SK-N-SH treated with all-trans-retinoic acid at 6 μM for 48 hours (cell line): ENCODE results near the gene TEX36.

ENCODE experiments used
- ATAC-seq: fragments of 200-7000 bp; cut with Tn5 transposase; 3 replicates; pipeline ENCODE4 v1.9.1; 2020; ENCODE audit warnings: mild to moderate bottlenecking, moderate library complexity
- ARNTL ChIP-seq: fragments of 450-650 bp; formaldehyde crosslinking; IDR thresholded peaks from 2 replicates; pipeline ENCODE4 v1.5.0; 2020; ENCODE audit warnings: low read depth, mild to moderate bottlenecking, moderate library complexity, borderline replicate concordance
- BACH2 ChIP-seq: fragments of 250-450 bp; sonication (Bioruptor Pico); IDR thresholded peaks from 2 replicates; pipeline ENCODE4 v1.9.0; 2021; ENCODE audit warnings: mild to moderate bottlenecking, borderline replicate concordance
- CSDC2 ChIP-seq: fragments of 250-450 bp; sonication (Bioruptor Pico); IDR thresholded peaks from 2 replicates; pipeline ENCODE4 v1.5.0; 2020; ENCODE audit warnings: mild to moderate bottlenecking, moderate library complexity
- GLIS3 ChIP-seq: fragments of 250-450 bp; sonication (Bioruptor Pico); IDR thresholded peaks from 2 replicates; pipeline ENCODE4 v1.5.0; 2020; ENCODE audit warnings: mild to moderate bottlenecking, moderate library complexity
- ISL1 ChIP-seq: fragments of 250-450 bp; sonication (Bioruptor Pico); IDR thresholded peaks from 2 replicates; pipeline ENCODE4 v2.1.2; 2022; ENCODE audit warnings: mild to moderate bottlenecking, moderate library complexity
- OSR1 ChIP-seq: fragments of 250-450 bp; sonication (Bioruptor Pico); IDR thresholded peaks from 2 replicates; pipeline ENCODE4 v1.8.0; 2022; ENCODE audit warnings: moderate library complexity, mild to moderate bottlenecking, inconsistent platforms
- PATZ1 ChIP-seq: fragments of 250-450 bp; sonication (Bioruptor Pico); IDR thresholded peaks from 2 replicates; pipeline ENCODE4 v1.8.0; 2020; ENCODE audit warnings: mild to moderate bottlenecking, moderate library complexity, borderline replicate concordance
- PPARA ChIP-seq: fragments of 250-450 bp; sonication (Bioruptor Pico); IDR thresholded peaks from 2 replicates; pipeline ENCODE4 v1.5.0; 2020; ENCODE audit warnings: mild to moderate bottlenecking, borderline replicate concordance
- RARB ChIP-seq: fragments of 250-450 bp; sonication (Bioruptor Pico); IDR thresholded peaks from 2 replicates; pipeline ENCODE4 v1.8.0; 2021; ENCODE audit warnings: mild to moderate bottlenecking, moderate library complexity
- SNAI2 ChIP-seq: fragments of 250-450 bp; sonication (Bioruptor Pico); IDR thresholded peaks from 2 replicates; pipeline ENCODE4 v1.5.0; 2020; ENCODE audit warnings: mild to moderate bottlenecking, moderate library complexity
- TCF4 ChIP-seq: fragments of 250-450 bp; sonication (Bioruptor Pico); IDR thresholded peaks from 2 replicates; pipeline ENCODE4 v1.8.0; 2021; ENCODE audit warnings: mild to moderate bottlenecking, moderate library complexity, borderline replicate concordance
- TOX ChIP-seq: fragments of 250-450 bp; sonication (Bioruptor Pico); IDR thresholded peaks from 2 replicates; pipeline ENCODE4 v1.8.0; 2021; ENCODE audit warnings: mild to moderate bottlenecking, moderate library complexity, borderline replicate concordance
- ZC3H10 ChIP-seq: fragments of 250-450 bp; sonication (Bioruptor Pico); IDR thresholded peaks from 2 replicates; pipeline ENCODE4 v1.5.1; 2021; ENCODE audit warnings: mild to moderate bottlenecking, moderate library complexity
- ZFP30 ChIP-seq: fragments of 450-650 bp; formaldehyde crosslinking; IDR thresholded peaks from 2 replicates; pipeline ENCODE4 v1.5.0; 2022; ENCODE audit warnings: mild to moderate bottlenecking, moderate library complexity
- ZNF565 ChIP-seq: fragments of 450-650 bp; formaldehyde crosslinking; conservative IDR thresholded peaks from 2 replicates; pipeline ENCODE4 v1.5.0; 2020; ENCODE audit warnings: low read depth, mild to moderate bottlenecking, moderate library complexity
- ZNF70 ChIP-seq: fragments of 450-650 bp; formaldehyde crosslinking; IDR thresholded peaks from 2 replicates; pipeline ENCODE4 v1.5.0; 2020; ENCODE audit warnings: mild to moderate bottlenecking, moderate library complexity
- ZNF8 ChIP-seq: fragments of 450-650 bp; formaldehyde crosslinking; IDR thresholded peaks from 2 replicates; pipeline ENCODE4 v1.5.0; 2020; ENCODE audit warnings: mild to moderate bottlenecking, moderate library complexity
- TF ChIP-seq, protein P1 (sequence below): fragments of 250-450 bp; sonication (Bioruptor Pico); IDR thresholded peaks from 2 replicates; pipeline ENCODE4 v1.5.0; 2020; ENCODE audit warnings: mild to moderate bottlenecking, moderate library complexity
- TF ChIP-seq, protein P2 (sequence below): fragments of 250-450 bp; sonication (Bioruptor Pico); IDR thresholded peaks from 2 replicates; pipeline ENCODE4 v1.5.1; 2020; ENCODE audit warnings: low read depth, mild to moderate bottlenecking, moderate library complexity
- TF ChIP-seq, protein P3 (sequence below): fragments of 250-450 bp; sonication (Bioruptor Pico); IDR thresholded peaks from 2 replicates; pipeline ENCODE4 v1.5.1; 2021; ENCODE audit warnings: mild to moderate bottlenecking, moderate library complexity

Gene TEX36

DNA sequence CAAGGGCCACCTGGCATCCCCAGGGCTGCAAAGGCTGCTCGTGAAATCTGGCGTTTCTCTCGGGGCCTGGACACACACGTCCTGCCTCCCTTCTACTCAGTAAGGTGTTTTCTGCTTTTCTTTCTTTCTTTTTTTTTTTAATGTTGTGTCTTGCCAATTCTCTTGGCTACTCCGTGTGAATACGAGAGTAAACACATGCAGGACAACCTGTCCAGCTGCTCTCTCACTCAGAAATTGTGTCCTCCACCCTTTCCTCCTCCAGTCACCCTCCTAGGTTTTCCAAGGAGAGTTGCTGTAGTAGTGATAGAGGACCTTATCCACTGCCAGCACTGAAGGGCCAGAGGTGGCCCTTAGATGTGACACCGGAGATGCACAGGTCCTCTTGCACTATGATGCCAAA is 858 bp upstream of the TEX36 start:
- ATAC-seq = no peak
- no peak for TF ChIP-seq TOX (CRISPR knock-in tag)
- TF ChIP-seq SNAI2 (CRISPR knock-in tag) = no peak
- TF ChIP-seq ZNF565 (CRISPR knock-in tag) = no peak
- no peak for TF ChIP-seq ISL1
- TF ChIP-seq RARB = no peak
- no peak for TF ChIP-seq ARNTL (CRISPR knock-in tag)
- TF ChIP-seq PATZ1 = no peak
- no peak for TF ChIP-seq CSDC2 (CRISPR knock-in tag)
- TF ChIP-seq OSR1 (CRISPR knock-in tag) = no peak
- TF ChIP-seq ZFP30 (CRISPR knock-in tag) = no peak
- TF ChIP-seq GLIS3 (CRISPR knock-in tag) = no peak
- TF ChIP-seq TCF4 (CRISPR knock-in tag) = no peak

DNA sequence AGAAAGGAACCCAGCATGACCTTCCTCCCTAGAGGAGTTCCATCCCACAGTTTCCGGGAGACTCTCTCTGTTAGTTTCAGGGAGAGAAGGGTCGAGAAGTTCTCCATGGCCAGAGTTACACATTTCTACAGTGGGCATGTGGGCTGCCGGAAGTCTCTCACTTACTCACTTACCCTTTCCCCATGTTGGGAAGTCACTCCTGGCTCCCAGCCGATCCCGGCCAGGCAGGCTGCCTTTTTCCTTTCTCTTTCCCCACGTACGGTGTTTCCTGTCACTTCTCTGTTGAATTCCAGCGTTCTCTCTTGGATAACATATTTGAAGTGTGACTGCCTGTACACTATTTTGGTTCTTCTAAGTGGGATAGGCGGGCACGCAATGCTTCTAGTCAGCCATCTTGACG is 3.5 kb downstream of the TEX36 start:
- TF ChIP-seq RARB (no peak), BACH2 (CRISPR knock-in tag) (no peak), PATZ1 (no peak), SNAI2 (CRISPR knock-in tag) (no peak), TCF4 (CRISPR knock-in tag) (no peak), ZFP30 (CRISPR knock-in tag) (no peak), TOX (CRISPR knock-in tag) (no peak), ARNTL (CRISPR knock-in tag) (no peak), ZNF8 (CRISPR knock-in tag) (no peak), ZNF70 (CRISPR knock-in tag) (no peak), ISL1 (no peak), GLIS3 (CRISPR knock-in tag) (no peak), PPARA (CRISPR knock-in tag) (no peak), ZC3H10 (CRISPR knock-in tag) (no peak), CSDC2 (CRISPR knock-in tag) (no peak)
- TF ChIP-seq, protein P1, sequence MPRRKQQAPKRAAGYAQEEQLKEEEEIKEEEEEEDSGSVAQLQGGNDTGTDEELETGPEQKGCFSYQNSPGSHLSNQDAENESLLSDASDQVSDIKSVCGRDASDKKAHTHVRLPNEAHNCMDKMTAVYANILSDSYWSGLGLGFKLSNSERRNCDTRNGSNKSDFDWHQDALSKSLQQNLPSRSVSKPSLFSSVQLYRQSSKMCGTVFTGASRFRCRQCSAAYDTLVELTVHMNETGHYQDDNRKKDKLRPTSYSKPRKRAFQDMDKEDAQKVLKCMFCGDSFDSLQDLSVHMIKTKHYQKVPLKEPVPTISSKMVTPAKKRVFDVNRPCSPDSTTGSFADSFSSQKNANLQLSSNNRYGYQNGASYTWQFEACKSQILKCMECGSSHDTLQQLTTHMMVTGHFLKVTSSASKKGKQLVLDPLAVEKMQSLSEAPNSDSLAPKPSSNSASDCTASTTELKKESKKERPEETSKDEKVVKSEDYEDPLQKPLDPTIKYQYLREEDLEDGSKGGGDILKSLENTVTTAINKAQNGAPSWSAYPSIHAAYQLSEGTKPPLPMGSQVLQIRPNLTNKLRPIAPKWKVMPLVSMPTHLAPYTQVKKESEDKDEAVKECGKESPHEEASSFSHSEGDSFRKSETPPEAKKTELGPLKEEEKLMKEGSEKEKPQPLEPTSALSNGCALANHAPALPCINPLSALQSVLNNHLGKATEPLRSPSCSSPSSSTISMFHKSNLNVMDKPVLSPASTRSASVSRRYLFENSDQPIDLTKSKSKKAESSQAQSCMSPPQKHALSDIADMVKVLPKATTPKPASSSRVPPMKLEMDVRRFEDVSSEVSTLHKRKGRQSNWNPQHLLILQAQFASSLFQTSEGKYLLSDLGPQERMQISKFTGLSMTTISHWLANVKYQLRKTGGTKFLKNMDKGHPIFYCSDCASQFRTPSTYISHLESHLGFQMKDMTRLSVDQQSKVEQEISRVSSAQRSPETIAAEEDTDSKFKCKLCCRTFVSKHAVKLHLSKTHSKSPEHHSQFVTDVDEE (CRISPR knock-in tag) = no peak
- TF ChIP-seq, protein P2, sequence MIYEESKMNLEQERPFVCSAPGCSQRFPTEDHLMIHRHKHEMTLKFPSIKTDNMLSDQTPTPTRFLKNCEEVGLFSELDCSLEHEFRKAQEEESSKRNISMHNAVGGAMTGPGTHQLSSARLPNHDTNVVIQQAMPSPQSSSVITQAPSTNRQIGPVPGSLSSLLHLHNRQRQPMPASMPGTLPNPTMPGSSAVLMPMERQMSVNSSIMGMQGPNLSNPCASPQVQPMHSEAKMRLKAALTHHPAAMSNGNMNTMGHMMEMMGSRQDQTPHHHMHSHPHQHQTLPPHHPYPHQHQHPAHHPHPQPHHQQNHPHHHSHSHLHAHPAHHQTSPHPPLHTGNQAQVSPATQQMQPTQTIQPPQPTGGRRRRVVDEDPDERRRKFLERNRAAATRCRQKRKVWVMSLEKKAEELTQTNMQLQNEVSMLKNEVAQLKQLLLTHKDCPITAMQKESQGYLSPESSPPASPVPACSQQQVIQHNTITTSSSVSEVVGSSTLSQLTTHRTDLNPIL (CRISPR knock-in tag) = no peak
- ATAC-seq = no peak

DNA sequence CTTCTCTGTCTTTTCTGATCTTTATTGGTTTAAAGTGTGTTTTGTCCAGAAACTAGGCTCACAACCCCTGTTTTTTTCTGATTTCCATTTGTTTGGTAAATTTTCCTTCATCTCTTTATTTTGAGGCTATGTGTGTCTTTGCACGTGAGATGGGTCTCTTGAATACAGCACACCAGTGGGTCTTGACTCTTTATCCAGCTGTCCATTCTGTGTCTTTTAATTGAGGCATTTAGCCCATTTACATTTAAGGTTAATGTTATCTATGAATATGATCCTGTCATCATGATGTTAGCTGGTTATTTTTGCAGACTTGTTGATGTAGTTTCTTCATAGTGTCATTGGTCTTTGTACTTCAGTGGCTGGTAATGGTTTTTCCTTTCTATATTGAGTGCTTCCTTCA is 10.1 kb downstream of the TEX36 start:
- no peak for ATAC-seq
- TF ChIP-seq PATZ1 = no peak
- no peak for TF ChIP-seq CSDC2 (CRISPR knock-in tag)
- TF ChIP-seq, protein P1 (CRISPR knock-in tag) = no peak
- TF ChIP-seq ZC3H10 (CRISPR knock-in tag) = no peak
- TF ChIP-seq, protein P3, sequence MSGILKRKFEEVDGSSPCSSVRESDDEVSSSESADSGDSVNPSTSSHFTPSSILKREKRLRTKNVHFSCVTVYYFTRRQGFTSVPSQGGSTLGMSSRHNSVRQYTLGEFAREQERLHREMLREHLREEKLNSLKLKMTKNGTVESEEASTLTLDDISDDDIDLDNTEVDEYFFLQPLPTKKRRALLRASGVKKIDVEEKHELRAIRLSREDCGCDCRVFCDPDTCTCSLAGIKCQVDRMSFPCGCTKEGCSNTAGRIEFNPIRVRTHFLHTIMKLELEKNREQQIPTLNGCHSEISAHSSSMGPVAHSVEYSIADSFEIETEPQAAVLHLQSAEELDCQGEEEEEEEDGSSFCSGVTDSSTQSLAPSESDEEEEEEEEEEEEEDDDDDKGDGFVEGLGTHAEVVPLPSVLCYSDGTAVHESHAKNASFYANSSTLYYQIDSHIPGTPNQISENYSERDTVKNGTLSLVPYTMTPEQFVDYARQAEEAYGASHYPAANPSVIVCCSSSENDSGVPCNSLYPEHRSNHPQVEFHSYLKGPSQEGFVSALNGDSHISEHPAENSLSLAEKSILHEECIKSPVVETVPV (CRISPR knock-in tag) = no peak
- TF ChIP-seq ZNF8 (CRISPR knock-in tag) = no peak
- no peak for TF ChIP-seq RARB
- TF ChIP-seq, protein P2 (CRISPR knock-in tag) = no peak
- TF ChIP-seq ARNTL (CRISPR knock-in tag) = no peak
- no peak for TF ChIP-seq SNAI2 (CRISPR knock-in tag)
- TF ChIP-seq ZNF70 (CRISPR knock-in tag) = no peak
- no peak for TF ChIP-seq PPARA (CRISPR knock-in tag)
- no peak for TF ChIP-seq ISL1
- no peak for TF ChIP-seq TOX (CRISPR knock-in tag)
- no peak for TF ChIP-seq OSR1 (CRISPR knock-in tag)
